ENCODE data around the gene MYRIP.
"Not testable (repeated sequence)": the region's sequence is repeated elsewhere in the genome, so short reads cannot be mapped to it uniquely, and the experiment has no call there.

The MYRIP gene

DNA sequence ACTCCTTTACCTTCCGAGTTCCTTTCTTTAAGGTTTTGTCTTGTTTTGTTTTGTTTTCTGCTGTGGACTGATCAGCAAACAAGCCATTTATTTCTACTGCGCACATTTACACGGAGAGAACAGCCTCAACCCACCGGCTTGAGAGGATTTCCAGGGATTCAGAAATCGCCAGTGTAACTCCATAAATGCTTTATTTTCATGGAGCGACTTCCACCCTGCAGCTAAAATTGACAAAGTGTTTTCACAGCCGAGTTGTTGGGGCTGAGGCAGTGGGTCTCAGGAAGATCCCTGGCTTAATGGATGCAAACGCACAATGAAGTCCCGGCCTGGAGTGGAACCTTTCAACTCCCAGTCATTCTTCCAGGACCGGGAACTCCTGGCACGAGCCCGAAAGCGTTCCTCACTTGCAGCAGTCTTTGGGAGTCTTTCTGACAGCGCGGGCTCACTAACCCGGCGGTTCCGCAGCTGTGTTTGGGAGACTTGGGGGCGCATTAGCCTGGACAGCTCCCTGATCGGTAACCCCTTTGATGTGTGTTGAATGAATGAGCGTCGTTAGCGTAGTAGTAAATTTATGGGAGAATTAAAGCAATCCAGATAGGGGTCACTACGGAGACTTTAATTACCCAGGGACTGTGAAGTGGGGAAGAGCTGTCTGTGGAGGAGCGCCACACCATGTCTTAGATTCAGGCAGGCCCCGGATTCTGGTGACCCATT is 785 bp upstream of the MYRIP start:
- DNase-seq = no peak

DNA sequence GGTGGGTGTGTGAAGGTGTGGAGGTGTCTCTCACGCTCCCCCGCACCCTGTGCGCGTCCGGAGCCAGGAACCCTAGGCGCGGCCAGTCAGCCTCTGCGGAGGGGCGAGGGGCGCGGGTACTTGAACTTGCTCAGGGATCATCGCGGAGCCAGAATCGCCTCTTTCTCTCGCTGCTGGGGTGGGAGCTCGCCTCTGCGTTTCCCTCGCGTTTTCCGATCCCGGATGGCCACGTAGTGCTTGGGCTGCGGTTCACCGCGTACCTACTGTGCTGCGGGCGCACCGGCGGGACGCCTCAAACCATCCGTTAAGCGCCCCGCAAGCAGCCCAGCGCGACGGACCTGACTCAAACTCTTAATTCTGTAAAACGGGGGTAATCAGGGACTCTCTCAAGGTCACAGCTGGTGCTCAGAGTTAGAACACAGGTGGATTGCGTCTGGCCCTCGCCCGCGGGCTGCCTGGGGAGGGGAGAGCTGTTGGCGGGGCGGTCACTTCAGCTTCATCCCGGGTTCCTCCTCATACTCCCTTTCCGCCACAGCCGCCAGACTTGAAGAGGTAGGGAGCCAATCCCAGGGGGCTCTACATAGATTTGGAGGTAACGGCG is 686 bp downstream of the MYRIP start:
- no peak for DNase-seq

DNA sequence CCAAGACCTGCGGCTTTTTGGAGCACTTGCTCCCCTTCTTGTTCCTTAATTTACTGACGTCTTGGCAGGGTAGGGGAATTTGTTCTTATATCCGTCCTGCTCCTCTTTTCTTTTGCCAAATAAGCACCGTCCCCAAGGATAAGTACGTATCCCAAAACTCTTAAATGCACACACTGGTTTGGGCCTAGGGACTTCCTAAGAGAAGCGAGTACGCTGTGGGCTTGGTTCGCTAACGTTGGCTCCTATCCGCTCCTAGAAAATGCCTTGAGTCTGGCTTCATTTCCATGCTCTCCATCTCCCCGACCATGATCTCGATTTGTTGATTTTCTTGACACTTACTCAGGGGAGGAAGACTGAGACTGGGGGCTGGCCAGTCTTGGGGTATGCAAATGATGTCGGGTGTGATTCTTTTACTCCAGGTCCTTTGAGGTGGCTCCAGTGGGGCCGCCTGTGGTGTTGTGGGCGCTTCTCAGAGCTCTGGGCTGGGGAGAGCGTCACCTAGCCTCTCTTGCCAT is 1.3 kb downstream of the MYRIP start:
- DNase-seq = no peak

DNA sequence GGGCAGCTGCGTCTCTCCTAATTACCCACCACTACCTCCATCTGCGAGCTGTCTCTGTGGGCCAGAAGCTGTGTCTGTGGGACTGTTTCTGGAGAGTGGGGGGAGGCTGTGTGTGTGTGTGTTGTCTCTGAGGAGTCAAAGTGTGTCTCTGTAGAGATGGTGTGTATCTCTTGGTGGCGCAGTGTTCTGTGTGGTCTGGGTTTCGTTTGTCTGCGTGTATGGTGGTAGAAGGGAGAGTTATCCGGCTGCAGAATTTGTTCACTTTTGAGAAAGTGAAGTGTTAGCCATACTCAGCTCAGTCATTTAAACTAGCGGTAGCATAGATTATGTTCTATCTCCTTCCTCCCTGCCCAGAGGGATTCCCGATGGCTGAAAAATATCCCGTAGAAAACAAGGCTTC is 2.2 kb downstream of the MYRIP start:
- no peak for DNase-seq

- DNase-seq = no peak
Measured at GRCh38 chr3:39812537-39812936, 3.1 kb downstream of the MYRIP start.

- DNase-seq = no peak
Measured at GRCh38 chr3:39814007-39814406, 4.6 kb downstream of the MYRIP start.

- no peak for DNase-seq
Measured at GRCh38 chr3:39819899-39820298, 10.5 kb downstream of the MYRIP start.

- not testable (repeated sequence) for DNase-seq
Measured at GRCh38 chr3:39833764-39834163, 24.4 kb downstream of the MYRIP start.

DNA sequence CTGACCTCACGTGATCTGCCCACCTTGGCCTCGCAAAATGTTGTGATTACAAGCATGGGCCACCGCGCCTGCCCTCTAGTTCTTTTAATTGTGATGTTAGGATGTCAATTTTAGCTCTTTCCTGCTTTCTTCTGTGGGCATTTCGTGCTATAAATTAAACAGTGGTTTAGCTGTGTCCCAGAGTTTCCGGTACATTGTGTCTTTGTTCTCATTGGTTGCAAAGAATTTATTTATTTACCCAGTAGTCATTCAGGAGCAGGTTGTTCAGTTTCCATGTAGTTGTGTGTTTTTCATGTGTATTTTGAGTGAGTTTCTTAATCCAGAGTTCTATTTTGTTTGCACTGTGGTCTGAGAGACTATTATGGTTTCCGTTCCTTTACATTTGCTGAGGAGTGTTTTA is 30.1 kb downstream of the MYRIP start:
- DNase-seq = no peak

- no peak for DNase-seq
Measured at GRCh38 chr3:39843440-39843839, 34.0 kb downstream of the MYRIP start.

DNA sequence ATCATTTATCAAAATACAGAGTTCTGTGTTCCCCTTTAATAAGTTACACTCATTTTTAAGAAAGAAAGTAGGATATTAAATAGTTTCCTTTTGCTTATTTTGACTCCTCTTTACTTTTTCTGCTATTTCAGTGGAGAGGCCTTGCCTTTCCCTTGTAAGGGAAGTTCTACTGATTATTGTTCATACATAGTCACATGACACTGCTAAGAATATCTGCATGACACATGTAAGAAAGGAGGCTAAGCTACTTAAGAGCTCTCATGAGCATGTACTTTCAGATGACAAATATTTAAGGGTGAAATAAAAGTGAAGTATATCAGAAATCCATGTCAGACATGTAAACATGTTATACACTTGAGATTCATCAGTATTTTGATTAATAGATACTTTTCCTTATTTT is 39.0 kb downstream of the MYRIP start:
- no peak for DNase-seq

DNA sequence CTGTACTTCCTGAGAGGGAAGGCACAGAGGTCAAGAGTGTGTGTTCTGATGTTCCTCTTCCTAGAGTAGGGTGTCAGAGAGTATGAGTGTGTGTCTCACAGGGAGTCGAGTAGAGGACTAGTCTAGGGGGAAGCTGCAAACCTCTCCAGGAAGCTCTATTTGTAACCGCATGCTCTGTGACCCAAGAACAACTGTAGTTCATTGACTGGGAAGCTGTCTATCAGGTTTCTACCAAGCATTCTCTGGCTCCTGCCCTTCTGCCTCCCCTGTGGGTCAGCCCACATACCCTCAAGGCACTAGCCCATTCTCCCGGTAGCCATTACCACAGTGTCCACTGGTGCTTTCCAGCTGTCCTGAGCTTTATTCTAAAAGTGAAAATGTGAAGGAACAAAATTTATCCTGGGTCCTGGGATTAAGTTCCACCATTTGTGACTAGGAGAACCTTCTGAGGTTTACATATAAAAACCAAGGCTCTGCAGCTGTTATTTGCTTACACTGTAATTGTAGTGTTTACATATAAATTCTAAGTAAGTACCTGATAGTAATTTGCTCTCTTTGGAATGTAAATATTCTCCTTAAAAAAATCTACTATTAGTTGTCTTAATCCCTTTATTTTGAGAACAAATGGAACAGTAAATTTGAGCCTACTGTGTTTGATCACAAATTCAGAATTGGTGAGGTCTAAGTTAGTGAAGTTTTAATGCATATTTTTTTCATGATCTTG is 40.7 kb downstream of the MYRIP start:
- no peak for DNase-seq

DNA sequence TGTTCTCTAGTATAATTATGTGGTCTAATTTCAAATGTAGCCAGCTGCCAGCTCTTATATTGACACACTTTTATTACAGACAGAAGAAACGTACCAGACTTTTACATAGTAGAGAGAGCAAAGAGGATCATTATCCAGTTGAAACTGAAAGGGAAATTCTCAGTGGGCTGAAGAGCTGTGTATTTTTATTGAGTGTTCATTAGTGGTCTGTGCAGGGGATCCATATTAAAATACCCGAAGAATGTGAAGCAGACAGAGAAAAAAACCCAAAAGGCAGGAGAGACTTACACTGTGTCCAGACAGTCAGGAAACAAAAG is 41.3 kb downstream of the MYRIP start:
- DNase-seq = no peak

GRCh38 chr3:39855517-39855916 is 46.1 kb downstream of the MYRIP start:
- no peak for DNase-seq

GRCh38 chr3:39869890-39870289 is 60.5 kb downstream of the MYRIP start:
- DNase-seq = no peak

DNA sequence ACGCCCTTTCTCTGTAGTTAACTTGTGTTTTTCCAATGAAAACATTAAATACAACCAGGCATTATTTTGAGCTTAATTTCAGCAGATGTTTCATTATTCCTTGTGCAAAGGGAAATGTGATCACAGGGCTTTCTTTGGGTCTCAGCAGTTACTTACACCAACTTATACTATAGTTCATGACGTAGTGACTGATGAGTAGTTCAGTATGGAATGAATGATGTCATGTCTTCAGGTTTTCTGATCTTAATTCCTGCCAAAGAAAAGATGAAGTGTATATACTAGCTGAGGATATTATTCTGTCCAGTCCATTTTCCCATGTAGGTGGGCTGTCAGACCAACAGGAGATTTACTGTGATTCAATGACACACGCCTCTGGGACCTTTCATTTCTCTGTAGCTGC is 61.3 kb downstream of the MYRIP start:
- DNase-seq = no peak

- no peak for DNase-seq
Measured at GRCh38 chr3:39879581-39879980, 70.2 kb downstream of the MYRIP start.

DNA sequence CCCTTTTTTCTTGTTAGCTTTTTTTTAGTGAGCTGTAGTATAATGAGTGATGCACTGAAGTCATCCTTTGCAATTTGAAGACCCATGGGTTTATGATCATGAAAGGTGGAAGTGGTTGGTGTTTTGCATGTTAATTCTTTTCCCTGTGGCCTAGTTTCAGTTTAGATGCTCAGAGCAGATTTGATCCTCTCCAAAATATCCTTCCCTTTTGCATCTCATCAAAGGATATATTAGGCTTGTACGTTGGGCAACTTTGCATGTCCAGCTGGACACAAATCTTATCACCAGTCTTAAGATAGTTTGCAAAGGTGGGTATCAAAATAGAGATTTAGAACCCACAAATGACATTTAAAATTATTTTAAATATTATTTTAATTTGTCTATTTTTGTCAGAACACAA is 72.7 kb downstream of the MYRIP start:
- no peak for DNase-seq

DNA sequence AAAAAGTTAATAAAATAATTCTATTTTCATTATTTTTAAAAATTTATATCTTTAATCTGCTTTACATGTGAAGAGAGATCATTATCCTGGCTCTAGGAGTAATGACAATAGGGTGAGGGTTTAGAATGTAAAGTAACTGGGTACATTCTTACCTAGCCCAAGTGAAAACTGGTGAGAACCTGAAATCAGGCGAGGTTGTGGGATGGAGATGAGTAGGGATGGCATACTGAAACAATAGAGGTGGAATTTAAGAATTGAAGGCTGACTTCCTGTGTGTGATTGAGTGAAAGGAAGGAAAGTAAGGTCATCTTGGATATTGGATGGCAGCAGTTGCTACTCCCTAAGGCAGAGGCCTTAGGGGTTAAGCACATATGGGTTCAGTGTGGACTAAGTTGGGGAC is 82.7 kb downstream of the MYRIP start:
- DNase-seq = no peak

- no peak for DNase-seq
Measured at GRCh38 chr3:39896184-39896583, 86.8 kb downstream of the MYRIP start.

DNA sequence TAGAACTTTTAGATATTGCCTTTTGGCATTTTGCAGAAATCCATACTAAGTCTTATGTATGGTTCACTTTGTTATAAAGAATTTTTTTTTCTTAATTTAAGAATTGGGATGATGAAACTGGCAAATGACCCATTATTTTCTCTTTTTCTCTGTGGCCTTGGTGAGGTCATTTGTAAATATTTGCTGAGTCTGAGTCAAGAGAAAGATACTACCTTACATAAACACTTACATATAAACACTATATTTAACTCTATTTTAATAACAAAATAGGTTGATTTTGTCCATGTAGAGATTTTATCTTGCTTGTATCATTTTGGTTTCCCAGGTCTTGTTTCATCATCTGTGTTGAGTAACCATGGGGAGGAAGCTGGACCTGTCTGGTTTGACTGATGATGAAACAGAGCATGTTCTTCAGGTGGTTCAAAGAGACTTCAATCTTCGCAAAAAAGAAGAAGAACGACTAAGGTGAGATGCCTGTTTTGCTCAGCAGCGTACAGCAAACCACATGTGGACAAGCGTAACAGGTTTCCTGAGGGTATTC is 91.1 kb downstream of the MYRIP start:
- no peak for DNase-seq

DNA sequence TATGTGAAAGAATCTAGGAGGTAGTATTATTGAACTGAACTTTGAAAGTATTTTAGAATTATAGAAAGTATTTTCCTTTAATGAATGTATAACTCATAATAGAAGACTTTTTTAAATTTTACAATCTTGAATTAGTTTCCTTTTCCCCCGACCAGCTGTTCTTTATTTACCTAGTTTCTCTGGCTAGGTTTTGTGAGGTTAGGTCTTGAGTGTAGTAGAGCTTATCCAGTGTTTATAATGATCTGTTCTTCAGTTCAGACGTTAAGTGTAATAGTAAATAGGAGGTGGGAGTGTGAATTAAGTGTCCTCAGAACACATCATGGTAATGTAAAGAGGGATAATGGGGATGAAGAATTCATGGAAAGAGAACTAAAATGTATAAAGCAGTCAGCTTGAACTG is 93.8 kb downstream of the MYRIP start:
- no peak for DNase-seq

GRCh38 chr3:39905788-39906187 is 96.4 kb downstream of the MYRIP start:
- no peak for DNase-seq

- DNase-seq = no peak
Measured at GRCh38 chr3:39907981-39908380, 98.6 kb downstream of the MYRIP start.
